SK-N-SH treated with all-trans-retinoic acid at 6 μM for 48 hours (cell line): ENCODE results near the gene LYPD4.

Source experiments
- ARNTL ChIP-seq: fragments of 450-650 bp; formaldehyde crosslinking; IDR thresholded peaks from 2 replicates; pipeline ENCODE4 v1.5.0; 2020; ENCODE audit warnings: low read depth, mild to moderate bottlenecking, moderate library complexity, borderline replicate concordance
- CREB5 ChIP-seq: fragments of 250-450 bp; sonication (Bioruptor Pico); IDR thresholded peaks from 2 replicates; pipeline ENCODE4 v1.5.1; 2020; ENCODE audit warnings: low read depth, mild to moderate bottlenecking, moderate library complexity
- RARB ChIP-seq: fragments of 250-450 bp; sonication (Bioruptor Pico); IDR thresholded peaks from 2 replicates; pipeline ENCODE4 v1.8.0; 2021; ENCODE audit warnings: mild to moderate bottlenecking, moderate library complexity
- TCF4 ChIP-seq: fragments of 250-450 bp; sonication (Bioruptor Pico); IDR thresholded peaks from 2 replicates; pipeline ENCODE4 v1.8.0; 2021; ENCODE audit warnings: mild to moderate bottlenecking, moderate library complexity, borderline replicate concordance
- TOX ChIP-seq: fragments of 250-450 bp; sonication (Bioruptor Pico); IDR thresholded peaks from 2 replicates; pipeline ENCODE4 v1.8.0; 2021; ENCODE audit warnings: mild to moderate bottlenecking, moderate library complexity, borderline replicate concordance
- TSHZ2 ChIP-seq: fragments of 250-450 bp; sonication (Bioruptor Pico); IDR thresholded peaks from 2 replicates; pipeline ENCODE4 v1.5.0; 2020; ENCODE audit warnings: mild to moderate bottlenecking, moderate library complexity
- ZFP30 ChIP-seq: fragments of 450-650 bp; formaldehyde crosslinking; IDR thresholded peaks from 2 replicates; pipeline ENCODE4 v1.5.0; 2022; ENCODE audit warnings: mild to moderate bottlenecking, moderate library complexity
- ZNF565 ChIP-seq: fragments of 450-650 bp; formaldehyde crosslinking; conservative IDR thresholded peaks from 2 replicates; pipeline ENCODE4 v1.5.0; 2020; ENCODE audit warnings: low read depth, mild to moderate bottlenecking, moderate library complexity
- TF ChIP-seq, protein P1 (sequence below): fragments of 250-450 bp; sonication (Bioruptor Pico); IDR thresholded peaks from 2 replicates; pipeline ENCODE4 v1.8.0; 2020; ENCODE audit warnings: mild to moderate bottlenecking, moderate library complexity, borderline replicate concordance

DNA sequence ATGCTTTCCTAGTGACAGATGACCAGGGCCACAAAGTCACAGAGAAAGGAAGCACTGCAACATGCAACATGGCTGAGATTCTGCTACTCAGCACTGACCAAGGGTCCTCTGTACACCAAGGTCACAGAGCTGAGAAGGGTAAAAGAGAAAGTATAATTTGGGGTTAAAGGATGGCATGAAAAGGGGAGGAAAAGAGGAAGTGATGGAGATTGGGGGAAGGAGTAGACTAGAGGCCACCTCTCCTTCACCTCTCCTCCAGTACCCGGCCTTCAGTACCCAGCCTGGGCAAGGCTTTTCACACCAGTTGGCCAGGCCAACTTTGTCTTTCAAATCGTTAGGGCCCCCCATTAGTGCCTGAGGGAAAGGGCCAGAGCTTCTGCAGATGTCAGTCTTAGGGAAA lies 9.3 kb upstream of the LYPD4 start:
- TF ChIP-seq CREB5 (CRISPR knock-in tag): no peak
- no peak for TF ChIP-seq ARNTL (CRISPR knock-in tag)
- TF ChIP-seq TOX (CRISPR knock-in tag): no peak
- no peak for TF ChIP-seq ZFP30 (CRISPR knock-in tag)
- no peak for TF ChIP-seq RARB (CRISPR knock-in tag)
- TF ChIP-seq TSHZ2 (CRISPR knock-in tag): no peak
- TF ChIP-seq TCF4: no peak
- TF ChIP-seq, protein P1, sequence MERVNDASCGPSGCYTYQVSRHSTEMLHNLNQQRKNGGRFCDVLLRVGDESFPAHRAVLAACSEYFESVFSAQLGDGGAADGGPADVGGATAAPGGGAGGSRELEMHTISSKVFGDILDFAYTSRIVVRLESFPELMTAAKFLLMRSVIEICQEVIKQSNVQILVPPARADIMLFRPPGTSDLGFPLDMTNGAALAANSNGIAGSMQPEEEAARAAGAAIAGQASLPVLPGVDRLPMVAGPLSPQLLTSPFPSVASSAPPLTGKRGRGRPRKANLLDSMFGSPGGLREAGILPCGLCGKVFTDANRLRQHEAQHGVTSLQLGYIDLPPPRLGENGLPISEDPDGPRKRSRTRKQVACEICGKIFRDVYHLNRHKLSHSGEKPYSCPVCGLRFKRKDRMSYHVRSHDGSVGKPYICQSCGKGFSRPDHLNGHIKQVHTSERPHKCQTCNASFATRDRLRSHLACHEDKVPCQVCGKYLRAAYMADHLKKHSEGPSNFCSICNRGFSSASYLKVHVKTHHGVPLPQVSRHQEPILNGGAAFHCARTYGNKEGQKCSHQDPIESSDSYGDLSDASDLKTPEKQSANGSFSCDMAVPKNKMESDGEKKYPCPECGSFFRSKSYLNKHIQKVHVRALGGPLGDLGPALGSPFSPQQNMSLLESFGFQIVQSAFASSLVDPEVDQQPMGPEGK: no peak
- no peak for TF ChIP-seq ZNF565 (CRISPR knock-in tag)
